ENCODE results near the gene ANO7.

ANO7 gene

GRCh38 chr2:241226723-241227572 is 38.5 kb downstream of the ANO7 start:
- peaks cover 71% of the 10 kb centered on the region for H3K36me3 ChIP-seq
- H3K4me1 ChIP-seq (ENCODE audit: control insufficient read depth in 1 of 2, insufficient read depth in 1 of 2, low read depth in 1 of 2, low read length in 1 of 2) = no peaks in the 10 kb centered on the region
- no peak overlapping the region for H3K4me3 ChIP-seq (ENCODE audit: low read depth in 1 of 2, low read length in 1 of 2)
- TF ChIP-seq, protein P1, sequence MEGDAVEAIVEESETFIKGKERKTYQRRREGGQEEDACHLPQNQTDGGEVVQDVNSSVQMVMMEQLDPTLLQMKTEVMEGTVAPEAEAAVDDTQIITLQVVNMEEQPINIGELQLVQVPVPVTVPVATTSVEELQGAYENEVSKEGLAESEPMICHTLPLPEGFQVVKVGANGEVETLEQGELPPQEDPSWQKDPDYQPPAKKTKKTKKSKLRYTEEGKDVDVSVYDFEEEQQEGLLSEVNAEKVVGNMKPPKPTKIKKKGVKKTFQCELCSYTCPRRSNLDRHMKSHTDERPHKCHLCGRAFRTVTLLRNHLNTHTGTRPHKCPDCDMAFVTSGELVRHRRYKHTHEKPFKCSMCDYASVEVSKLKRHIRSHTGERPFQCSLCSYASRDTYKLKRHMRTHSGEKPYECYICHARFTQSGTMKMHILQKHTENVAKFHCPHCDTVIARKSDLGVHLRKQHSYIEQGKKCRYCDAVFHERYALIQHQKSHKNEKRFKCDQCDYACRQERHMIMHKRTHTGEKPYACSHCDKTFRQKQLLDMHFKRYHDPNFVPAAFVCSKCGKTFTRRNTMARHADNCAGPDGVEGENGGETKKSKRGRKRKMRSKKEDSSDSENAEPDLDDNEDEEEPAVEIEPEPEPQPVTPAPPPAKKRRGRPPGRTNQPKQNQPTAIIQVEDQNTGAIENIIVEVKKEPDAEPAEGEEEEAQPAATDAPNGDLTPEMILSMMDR (IDR thresholded peaks at IDR 0.05) = no peak
- no peak overlapping the region for H3K27ac ChIP-seq
- H3K27me3 ChIP-seq = no peaks in the 10 kb centered on the region
- no peaks in the 10 kb centered on the region for H3K9me3 ChIP-seq

DNA sequence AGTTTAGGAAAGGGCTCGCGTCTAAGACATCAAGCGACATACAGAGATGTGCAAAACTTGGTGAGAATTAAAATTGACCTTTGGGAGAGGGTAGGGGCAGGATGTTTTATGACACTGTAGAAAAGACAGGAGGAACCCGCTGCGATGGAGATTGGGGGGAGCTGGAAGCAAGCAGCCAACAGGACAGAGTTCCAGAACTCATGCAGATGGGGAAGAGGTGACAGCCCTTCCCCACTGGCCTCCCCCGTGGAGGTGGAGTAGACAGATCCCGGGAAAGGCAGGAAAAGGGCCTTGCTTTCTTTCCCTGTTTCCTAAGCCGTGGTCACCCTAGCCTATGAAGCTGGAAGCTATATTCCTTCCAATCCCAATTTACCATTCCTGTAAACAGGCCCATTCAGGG is 39.1 kb downstream of the ANO7 start:
- Histone ChIP-seq H3K4me1 (ENCODE audit: control insufficient read depth in 1 of 2, insufficient read depth in 1 of 2, low read depth in 1 of 2, low read length in 1 of 2) (no peaks in the 10 kb centered on the region), H3K4me3 (ENCODE audit: low read depth in 1 of 2, low read length in 1 of 2) (no peak overlapping the region), H3K9me3 (no peaks in the 10 kb centered on the region), H3K36me3 (peaks cover 78% of the 10 kb centered on the region), H3K27me3 (no peaks in the 10 kb centered on the region), H3K27ac (no peak overlapping the region)
- TF ChIP-seq, protein P1 (IDR thresholded peaks at IDR 0.05) = no peak

GRCh38 chr2:241228081-241228859 is 39.8 kb downstream of the ANO7 start:
- Histone ChIP-seq H3K36me3 (peaks cover 84% of the 10 kb centered on the region), H3K9me3 (no peaks in the 10 kb centered on the region), H3K27ac (no peak overlapping the region), H3K4me1 (ENCODE audit: control insufficient read depth in 1 of 2, insufficient read depth in 1 of 2, low read depth in 1 of 2, low read length in 1 of 2) (no peaks in the 10 kb centered on the region), H3K4me3 (ENCODE audit: low read depth in 1 of 2, low read length in 1 of 2) (no peak overlapping the region), H3K27me3 (no peaks in the 10 kb centered on the region)
- TF ChIP-seq, protein P1 (IDR thresholded peaks at IDR 0.05) = no peak

GRCh38 chr2:241228860-241229516 is 40.5 kb downstream of the ANO7 start:
- Histone ChIP-seq H3K27ac (no peak overlapping the region), H3K4me3 (ENCODE audit: low read depth in 1 of 2, low read length in 1 of 2) (no peak overlapping the region), H3K27me3 (no peaks in the 10 kb centered on the region), H3K9me3 (no peaks in the 10 kb centered on the region), H3K36me3 (peaks cover 92% of the 10 kb centered on the region), H3K4me1 (ENCODE audit: control insufficient read depth in 1 of 2, insufficient read depth in 1 of 2, low read depth in 1 of 2, low read length in 1 of 2) (no peaks in the 10 kb centered on the region)
- TF ChIP-seq, protein P1 (IDR thresholded peaks at IDR 0.05) = no peak

- no peaks in the 10 kb centered on the region for H3K27me3 ChIP-seq
- no peak overlapping the region for H3K27ac ChIP-seq
- no peaks in the 10 kb centered on the region for H3K9me3 ChIP-seq
- no peaks in the 10 kb centered on the region for H3K4me1 ChIP-seq (ENCODE audit: control insufficient read depth in 1 of 2, insufficient read depth in 1 of 2, low read depth in 1 of 2, low read length in 1 of 2)
- no peak overlapping the region for H3K4me3 ChIP-seq (ENCODE audit: low read depth in 1 of 2, low read length in 1 of 2)
- H3K36me3 ChIP-seq = peaks cover 99% of the 10 kb centered on the region
- TF ChIP-seq, protein P1 (IDR thresholded peaks at IDR 0.05) = no peak
Measured at GRCh38 chr2:241229563-241230401, 41.3 kb downstream of the ANO7 start.
